HG03521 (cell line): ENCODE measurements around the gene SEC14L5.
A peak's percentile ranks its signal among the peaks of the same experiment; 100 is the strongest.
"Not testable (repeated sequence)": the region's sequence is repeated elsewhere in the genome, so short reads cannot be mapped to it uniquely, and the experiment has no call there.

Experiments used
- ATAC-seq: cut with Tn5 transposase; IDR thresholded peaks from one replicate; pipeline ENCODE4 v1.9.1; 2021; ENCODE audit warnings: mild to moderate bottlenecking, moderate library complexity; ENCODE audit not compliant: unreplicated experiment

SEC14L5 gene

GRCh38 chr16:4949986-4950385 lies 8.1 kb upstream of the SEC14L5 start:
- no peak for ATAC-seq

GRCh38 chr16:4951583-4951982 lies 6.5 kb upstream of the SEC14L5 start:
- not testable (repeated sequence) for ATAC-seq

- ATAC-seq: no peak
Observed at GRCh38 chr16:4954714-4955113, 3.4 kb upstream of the SEC14L5 start.

- ATAC-seq: no peak
Observed at GRCh38 chr16:4957420-4957719, 760 bp upstream of the SEC14L5 start.

GRCh38 chr16:4958510-4959438 lies 644 bp downstream of the SEC14L5 start:
- no peak for ATAC-seq

- no peak for ATAC-seq
Observed at GRCh38 chr16:4960579-4960978, 2.4 kb downstream of the SEC14L5 start.

GRCh38 chr16:4962716-4963115 lies 4.6 kb downstream of the SEC14L5 start:
- no peak for ATAC-seq

GRCh38 chr16:4963527-4963926 lies 5.4 kb downstream of the SEC14L5 start:
- ATAC-seq: not testable (repeated sequence)

GRCh38 chr16:4966736-4967453 lies 8.8 kb downstream of the SEC14L5 start:
- ATAC-seq: no peak

GRCh38 chr16:4968278-4968677 lies 10.1 kb downstream of the SEC14L5 start:
- not testable (repeated sequence) for ATAC-seq

- ATAC-seq: no peak
Observed at GRCh38 chr16:4968879-4969483, 10.9 kb downstream of the SEC14L5 start.

- ATAC-seq: no peak
Observed at GRCh38 chr16:4970010-4970409, 11.9 kb downstream of the SEC14L5 start.

GRCh38 chr16:4972938-4973587 lies 14.9 kb downstream of the SEC14L5 start:
- ATAC-seq: no peak

- ATAC-seq: peak; percentile 85
Observed at GRCh38 chr16:4976079-4976478, 17.9 kb downstream of the SEC14L5 start.

GRCh38 chr16:4976611-4977145 lies 18.5 kb downstream of the SEC14L5 start:
- no peak for ATAC-seq

- ATAC-seq: no peak
Observed at GRCh38 chr16:4979164-4979563, 21.0 kb downstream of the SEC14L5 start.

GRCh38 chr16:4979736-4980660 lies 21.9 kb downstream of the SEC14L5 start:
- ATAC-seq: no peak

GRCh38 chr16:4980691-4981090 lies 22.6 kb downstream of the SEC14L5 start:
- ATAC-seq: no peak

GRCh38 chr16:4981473-4981872 lies 23.3 kb downstream of the SEC14L5 start:
- ATAC-seq: no peak
